ENCODE measurements around the gene CLIC3. TPM values are rescaled to one million over a fixed set of nuclear protein-coding genes. Genes with fewer than 3 reads are reported as not detected.

Gene CLIC3
- total RNA-seq, 1 experiment from 2014 or later, result not detected

GRCh38 chr9:137041124-137041523 is 44.8 kb upstream of the CLIC3 start:
- no TSS peak for BruUV-seq (replicated peaks)
- Histone ChIP-seq H3K4me1 (ENCODE audit: insufficient read depth, low read length, poor library complexity, severe bottlenecking) (peaks cover 28% of the 10 kb centered on the region), H3K27ac (ENCODE audit: low read depth, low read length, poor library complexity, severe bottlenecking) (peak overlapping the region; percentile 64), H3K4me3 (ENCODE audit: low read depth, low read length, poor library complexity, severe bottlenecking) (peak overlapping the region; percentile 9), H3K27me3 (replicated peaks; ENCODE audit: insufficient read depth, low read depth, low read length, poor library complexity) (no peaks in the 10 kb centered on the region), H3K9me3 (ENCODE audit: low read depth, low read length, poor library complexity, severe bottlenecking) (no peaks in the 10 kb centered on the region), H3K36me3 (ENCODE audit: insufficient read depth, low read length, poor library complexity, severe bottlenecking) (peaks cover 19% of the 10 kb centered on the region)
- POLR2A ChIA-PET (ENCODE audit: low non-redundant PET), result no interaction called here
- intact Hi-C loops (cut with micrococcal nuclease; ENCODE audit: unreplicated experiment), result no loop called here
- CTCF ChIA-PET, result no interaction called here
- no peak for TF ChIP-seq CTCF (conservative IDR thresholded peaks at IDR 0.05; ENCODE audit: low read depth, low read length)
- TF ChIP-seq EZH2 (IDR thresholded peaks at IDR 0.05; ENCODE audit: borderline replicate concordance, low read depth, low read length, poor library complexity, severe bottlenecking), result no peak
- peak; percentile 75 for DNase-seq (ENCODE audit: low spot score)

- intact Hi-C loops (cut with micrococcal nuclease; ENCODE audit: unreplicated experiment), result no loop called here
- no peak for DNase-seq (ENCODE audit: low spot score)
- H3K36me3 ChIP-seq (ENCODE audit: insufficient read depth, low read length, poor library complexity, severe bottlenecking), result peaks cover 19% of the 10 kb centered on the region
- H3K4me3 ChIP-seq (ENCODE audit: low read depth, low read length, poor library complexity, severe bottlenecking), result peak overlapping the region; percentile 9
- peaks cover 28% of the 10 kb centered on the region for H3K4me1 ChIP-seq (ENCODE audit: insufficient read depth, low read length, poor library complexity, severe bottlenecking)
- H3K9me3 ChIP-seq (ENCODE audit: low read depth, low read length, poor library complexity, severe bottlenecking), result no peaks in the 10 kb centered on the region
- BruUV-seq (replicated peaks), result no TSS peak
- ChIA-PET POLR2A (ENCODE audit: low non-redundant PET) (no interaction called here), CTCF (no interaction called here)
- peak overlapping the region; percentile 64 for H3K27ac ChIP-seq (ENCODE audit: low read depth, low read length, poor library complexity, severe bottlenecking)
- no peak for TF ChIP-seq CTCF (conservative IDR thresholded peaks at IDR 0.05; ENCODE audit: low read depth, low read length)
- no peak for TF ChIP-seq EZH2 (IDR thresholded peaks at IDR 0.05; ENCODE audit: borderline replicate concordance, low read depth, low read length, poor library complexity, severe bottlenecking)
- H3K27me3 ChIP-seq (replicated peaks; ENCODE audit: insufficient read depth, low read depth, low read length, poor library complexity), result no peaks in the 10 kb centered on the region
Measured at GRCh38 chr9:137040568-137040967, 44.2 kb upstream of the CLIC3 start.

GRCh38 chr9:137039611-137040366 is 43.4 kb upstream of the CLIC3 start:
- Histone ChIP-seq H3K27ac (ENCODE audit: low read depth, low read length, poor library complexity, severe bottlenecking) (no peak overlapping the region), H3K4me1 (ENCODE audit: insufficient read depth, low read length, poor library complexity, severe bottlenecking) (peaks cover 29% of the 10 kb centered on the region), H3K4me3 (ENCODE audit: low read depth, low read length, poor library complexity, severe bottlenecking) (no peak overlapping the region), H3K36me3 (ENCODE audit: insufficient read depth, low read length, poor library complexity, severe bottlenecking) (peaks cover 19% of the 10 kb centered on the region), H3K9me3 (ENCODE audit: low read depth, low read length, poor library complexity, severe bottlenecking) (no peaks in the 10 kb centered on the region), H3K27me3 (replicated peaks; ENCODE audit: insufficient read depth, low read depth, low read length, poor library complexity) (no peaks in the 10 kb centered on the region)
- POLR2A ChIA-PET (ENCODE audit: low non-redundant PET), result no interaction called here
- intact Hi-C loops (cut with micrococcal nuclease; ENCODE audit: unreplicated experiment), result no loop called here
- TF ChIP-seq EZH2 (IDR thresholded peaks at IDR 0.05; ENCODE audit: borderline replicate concordance, low read depth, low read length, poor library complexity, severe bottlenecking) (no peak), CTCF (conservative IDR thresholded peaks at IDR 0.05; ENCODE audit: low read depth, low read length) (no peak)
- CTCF ChIA-PET, result no interaction called here
- no peak for DNase-seq (ENCODE audit: low spot score)
- BruUV-seq (replicated peaks), result TSS peak; percentile 45

All from A673 (cell line).